LHCN-M2 (cell line): Measurements from ENCODE around the gene FRAS1. TPM values are rescaled to one million over a fixed set of nuclear protein-coding genes. Genes with fewer than 3 reads are reported as not detected.
"Not testable (repeated sequence)": the region's sequence is repeated elsewhere in the genome, so short reads cannot be mapped to it uniquely, and the experiment has no call there.

Experiments used
- DNase-seq: peaks from one replicate; pipeline ENCODE4 v3.0.0-alpha.2; 2012; ENCODE audit warnings: low read depth
- total RNA-seq: library from RNA; depleted of rRNA; stranded (reverse); fragments of >200 nt; gene quantifications from 2 replicates; pipeline ENCODE4 v1.2.3, GENCODE V29; 2014

FRAS1 gene
- total RNA-seq, 1 experiment from 2014 or later, result 3.0 TPM

GRCh38 chr4:78165758-78166157, 108.6 kb downstream of the FRAS1 start:
- no peak for DNase-seq

GRCh38 chr4:78166622-78167021, 109.5 kb downstream of the FRAS1 start:
- DNase-seq, result peak; percentile 59

- DNase-seq, result no peak
Observed at GRCh38 chr4:78167510-78167909, 110.4 kb downstream of the FRAS1 start.

GRCh38 chr4:78168029-78168428, 110.9 kb downstream of the FRAS1 start:
- no peak for DNase-seq

GRCh38 chr4:78169728-78170127, 112.6 kb downstream of the FRAS1 start:
- DNase-seq, result no peak

GRCh38 chr4:78171482-78171881, 114.4 kb downstream of the FRAS1 start:
- DNase-seq, result no peak

GRCh38 chr4:78174891-78175290, 117.8 kb downstream of the FRAS1 start:
- DNase-seq, result no peak

- no peak for DNase-seq
Observed at GRCh38 chr4:78179196-78179595, 122.1 kb downstream of the FRAS1 start.

GRCh38 chr4:78181681-78182234, 124.6 kb downstream of the FRAS1 start:
- not testable (repeated sequence) for DNase-seq

GRCh38 chr4:78184584-78184983, 127.5 kb downstream of the FRAS1 start:
- DNase-seq, result no peak

- no peak for DNase-seq
Observed at GRCh38 chr4:78185117-78185516, 128.0 kb downstream of the FRAS1 start.

- DNase-seq, result no peak
Observed at GRCh38 chr4:78186597-78187543, 129.7 kb downstream of the FRAS1 start.

GRCh38 chr4:78190068-78190467, 132.9 kb downstream of the FRAS1 start:
- no peak for DNase-seq

GRCh38 chr4:78190595-78190994, 133.5 kb downstream of the FRAS1 start:
- no peak for DNase-seq

- no peak for DNase-seq
Observed at GRCh38 chr4:78197947-78198346, 140.8 kb downstream of the FRAS1 start.

GRCh38 chr4:78199984-78200383, 142.9 kb downstream of the FRAS1 start:
- DNase-seq, result no peak

- no peak for DNase-seq
Observed at GRCh38 chr4:78200949-78201348, 143.8 kb downstream of the FRAS1 start.

GRCh38 chr4:78204176-78204575, 147.1 kb downstream of the FRAS1 start:
- DNase-seq, result no peak

GRCh38 chr4:78205591-78205990, 148.5 kb downstream of the FRAS1 start:
- DNase-seq, result no peak

- DNase-seq, result no peak
Observed at GRCh38 chr4:78207541-78207940, 150.4 kb downstream of the FRAS1 start.

GRCh38 chr4:78207951-78208350, 150.8 kb downstream of the FRAS1 start:
- DNase-seq, result no peak

- DNase-seq, result not testable (repeated sequence)
Observed at GRCh38 chr4:78208896-78209295, 151.8 kb downstream of the FRAS1 start.
